ENCODE measurements around the gene SETX.

GRCh38 chr9:132242621-132243155 is 112.1 kb downstream of the SETX start:
- TF ChIP-seq CTCF (IDR thresholded peaks at IDR 0.05) (peak in 1 of 12 donors; percentile 7), POLR2A (IDR thresholded peaks at IDR 0.05) (no peak)

Data from heart left ventricle (tissue), 13 donors.